HepG2 (cell line): Measurements from ENCODE around the gene SECTM1. TPM values are rescaled to one million over a fixed set of nuclear protein-coding genes. Genes with fewer than 3 reads are reported as not detected.

Experiments
- ATAC-seq: fragments of 200-7000 bp; cut with Tn5 transposase; 3 replicates; pipeline ENCODE4 v1.9.1; 2020; ENCODE audit warnings: mild to moderate bottlenecking, moderate library complexity
- BruUV-seq: library from RNA; stranded (reverse); fragments of 400-500 nt; replicated peaks from 2 replicates; lab custom pipeline; 2021; lab: Mats Ljungman, UMichigan
- CTCF ChIA-PET: fragments of 300-600 bp; formaldehyde crosslinking; extraction: SDS; loops from one replicate; lab custom pipeline; 2021; ENCODE audit warnings: low total read pairs, inconsistent platforms, low intra/inter-chr PET ratio; lab: Yijun Ruan, JAX
- POLR2A ChIA-PET: fragments of 350-600 bp; sonication (Branson Sonifier 250); formaldehyde crosslinking; loops from one replicate; lab custom pipeline; 2020; ENCODE audit warnings: antibody characterized with exemption, inconsistent platforms; lab: Yijun Ruan, JAX
- DNase-seq: peaks from one replicate; pipeline ENCODE4 v3.0.0-alpha.2; 2015; ENCODE audit warnings: low spot score
- FAIRE-seq: peaks from 3 replicates; lab custom pipeline; 2011; peaks lifted over from hg19 to GRCh38; lab: Jason Lieb, UNC
- H2AFZ ChIP-seq: one replicate; pipeline ENCODE4 v1.6.1; 2011; ENCODE audit warnings: low read length, inconsistent platforms
- H3K27ac ChIP-seq: fragments of 300-600 bp; 3 replicates; pipeline ENCODE4 v1.8.0; 2011; ENCODE audit warnings: mixed run types, mild to moderate bottlenecking, mixed read lengths, low read length, inconsistent platforms; ENCODE audit not compliant: insufficient read depth; ENCODE audit errors: extremely low read length
- H3K27me3 ChIP-seq, 2 experiments: fragments of 200-600 bp in 1 of 2; 2 replicates in 1 of 2; 3 replicates in 1 of 2; pipeline versions ENCODE4 v1.6.0 to v1.8.0; 2011; ENCODE audit warnings: low read length in 2 of 2, mild to moderate bottlenecking in 2 of 2, moderate library complexity in 2 of 2, inconsistent platforms in 1 of 2; ENCODE audit not compliant: insufficient read depth in 2 of 2, control insufficient read depth in 1 of 2
- H3K36me3 ChIP-seq, 2 experiments: fragments of 200-600 bp in 1 of 2; replicated peaks in 1 of 2; 2 replicates in 1 of 2; 3 replicates in 1 of 2; pipeline versions ENCODE4 v1.5.1 to v1.8.0; 2011; ENCODE audit warnings: low read length in 2 of 2, inconsistent platforms in 1 of 2; ENCODE audit not compliant: insufficient read depth in 2 of 2, control insufficient read depth in 1 of 2
- H3K4me1 ChIP-seq: 2 replicates; pipeline ENCODE4 v1.5.1; 2012; ENCODE audit warnings: low read length, inconsistent platforms; ENCODE audit not compliant: insufficient read depth
- H3K4me2 ChIP-seq: 2 replicates; pipeline ENCODE4 v1.6.0; 2011; ENCODE audit warnings: low read depth, low read length, inconsistent platforms
- H3K4me3 ChIP-seq, 3 experiments: fragments of 200-600 bp in 1 of 3; sonication (generic), shearing (Covaris generic) in 1 of 3; replicated peaks in 1 of 3; 2 replicates each; pipeline ENCODE4 v1.5.1; 2011 to 2016; ENCODE audit warnings: low read length in 3 of 3, inconsistent platforms in 2 of 3, low read depth in 2 of 3, mild to moderate bottlenecking in 2 of 3, control low read depth in 1 of 3, mixed read lengths in 1 of 3; ENCODE audit not compliant: insufficient read depth in 1 of 3
- H3K79me2 ChIP-seq: one replicate; pipeline ENCODE4 v1.6.1; 2011; ENCODE audit warnings: low read length, inconsistent platforms; ENCODE audit not compliant: insufficient read depth
- H3K9ac ChIP-seq: 2 replicates; pipeline ENCODE4 v1.6.0; 2011; ENCODE audit warnings: mild to moderate bottlenecking, low read depth, low read length, inconsistent platforms; ENCODE audit not compliant: insufficient read depth
- H3K9me3 ChIP-seq: 2 replicates; pipeline ENCODE4 v1.5.1; 2012; ENCODE audit warnings: mild to moderate bottlenecking, low read length
- H4K20me1 ChIP-seq: 2 replicates; pipeline ENCODE4 v1.6.0; 2011; ENCODE audit warnings: inconsistent platforms, mild to moderate bottlenecking, low read length, moderate library complexity; ENCODE audit not compliant: insufficient read depth
- AGO1 ChIP-seq: fragments of 200-400 bp; formaldehyde crosslinking; IDR thresholded peaks from 2 replicates; pipeline ENCODE4 v1.6.1; 2017; ENCODE audit warnings: mild to moderate bottlenecking, low read depth, low read length, moderate library complexity; ENCODE audit not compliant: poor library complexity, severe bottlenecking
- AGO2 ChIP-seq: fragments of 200-400 bp; formaldehyde crosslinking; optimal IDR thresholded peaks from 2 replicates; pipeline ENCODE3; 2017; ENCODE audit warnings: mild to moderate bottlenecking, low read depth, low read length, moderate library complexity
- BRF2 ChIP-seq: sonication (generic); formaldehyde crosslinking; IDR thresholded peaks from 2 replicates; pipeline ENCODE4 v1.8.1; 2022; ENCODE audit warnings: mild to moderate bottlenecking, missing genetic modification reagents
- EEA1 ChIP-seq: sonication (generic); formaldehyde crosslinking; IDR thresholded peaks from 2 replicates; pipeline ENCODE4 v1.5.1; 2020; ENCODE audit warnings: mild to moderate bottlenecking, missing genetic modification reagents, borderline replicate concordance
- IRF1 ChIP-seq: sonication (generic); formaldehyde crosslinking; IDR thresholded peaks from 2 replicates; pipeline ENCODE4 v1.4.0; 2020; ENCODE audit warnings: low read depth, mild to moderate bottlenecking, missing genetic modification reagents
- KAT2B ChIP-seq: fragments of 150-350 bp; IDR thresholded peaks from 2 replicates; pipeline ENCODE4 v1.6.1; 2014; ENCODE audit warnings: low read depth, low read length, borderline replicate concordance
- NFYB ChIP-seq: sonication (generic); formaldehyde crosslinking; IDR thresholded peaks from 2 replicates; pipeline ENCODE4 v1.4.0; 2020; ENCODE audit warnings: missing genetic modification reagents
- PAF1 ChIP-seq: IDR thresholded peaks from 2 replicates; pipeline ENCODE4 v1.6.1; 2016; ENCODE audit warnings: missing genetic modification reagents, missing compliant biosample characterization
- PCBP1 ChIP-seq: fragments of 200-400 bp; formaldehyde crosslinking; IDR thresholded peaks from 2 replicates; pipeline ENCODE4 v1.6.1; 2017; ENCODE audit warnings: mild to moderate bottlenecking, low read depth, low read length, borderline replicate concordance
- RBFOX2 ChIP-seq: fragments of 200-400 bp; formaldehyde crosslinking; IDR thresholded peaks from 2 replicates; pipeline ENCODE4 v1.6.1; 2017; ENCODE audit warnings: low read depth, mild to moderate bottlenecking, low read length
- SAFB2 ChIP-seq: sonication (generic); formaldehyde crosslinking; IDR thresholded peaks from 2 replicates; pipeline ENCODE4 v1.5.1; 2020; ENCODE audit warnings: missing genetic modification reagents, low read depth, mild to moderate bottlenecking, borderline replicate concordance
- SKI ChIP-seq: fragments of 450-650 bp; IDR thresholded peaks from one replicate; pipeline ENCODE4 v1.6.1; 2018; ENCODE audit warnings: mild to moderate bottlenecking; ENCODE audit not compliant: partially characterized antibody
- TBX3 ChIP-seq: fragments of 450-650 bp; IDR thresholded peaks from 2 replicates; pipeline ENCODE4 v1.6.1; 2017; ENCODE audit warnings: antibody characterized with exemption, mild to moderate bottlenecking, inconsistent platforms, borderline replicate concordance
- ZNF260 ChIP-seq: sonication (generic); formaldehyde crosslinking; IDR thresholded peaks from 2 replicates; pipeline ENCODE4 v1.4.0; 2020; ENCODE audit warnings: missing genetic modification reagents, low read depth, mild to moderate bottlenecking, borderline replicate concordance
- ZNF333 ChIP-seq: sonication (generic); formaldehyde crosslinking; IDR thresholded peaks from 2 replicates; pipeline ENCODE4 v1.4.0; 2020; ENCODE audit warnings: mild to moderate bottlenecking, missing genetic modification reagents, borderline replicate concordance
- ZNF558 ChIP-seq: sonication (generic); formaldehyde crosslinking; IDR thresholded peaks from 2 replicates; pipeline ENCODE4 v1.9.0; 2022; ENCODE audit warnings: mild to moderate bottlenecking, missing genetic modification reagents, borderline replicate concordance
- ZNF607 ChIP-seq: sonication (generic); formaldehyde crosslinking; IDR thresholded peaks from 2 replicates; pipeline ENCODE4 v1.5.1; 2020; ENCODE audit warnings: missing genetic modification reagents, mild to moderate bottlenecking, borderline replicate concordance
- WGBS: methylation state at CpG from one replicate; pipeline ENCODE4 v1.1.6; 2017; ENCODE audit warnings: low lambda C conversion rate; 5-methylcytosine and 5-hydroxymethylcytosine counted together
- in situ Hi-C: cut with HindIII; loops from 2 replicates; pipeline ENCODE4 v1.10.0; 2017; ENCODE audit warnings: low pct_unique_long_range_greater_than_20kb; ENCODE audit not compliant: extremely low pct_ligation_motif_present
- intact Hi-C: fragments of 100-400 bp; cut with micrococcal nuclease; formaldehyde crosslinking; loops from one replicate; pipeline ENCODE4 v1.10.0; 2022; ENCODE audit not compliant: unreplicated experiment
- polyA plus RNA-seq, 8 experiments: library from polyadenylated mRNA; depleted of rRNA in 3 of 8; stranded (reverse) in 7 of 8; unstranded in 1 of 8; fragments of >200 nt; fragmentation: Illumina TruSeq in 4 of 8; extraction: Trizol in 4 of 8; gene quantifications; 2 replicates each; pipeline versions ENCODE4 v1.2.1 to v1.2.3, GENCODE V29; 2011 to 2016; ENCODE audit warnings: low read depth in 4 of 8, missing spikeins in 1 of 8, mixed read lengths in 1 of 8; ENCODE audit not compliant: insufficient read depth in 1 of 8
- total RNA-seq, 5 experiments: library from RNA; depleted of rRNA; stranded (reverse); fragments of >200 nt; fragmentation: Illumina TruSeq; extraction: Trizol; gene quantifications; 2 replicates each; pipeline ENCODE4 v1.2.3, GENCODE V29; 2016; ENCODE audit warnings: low read depth in 1 of 5
- TF ChIP-seq, protein P1 (sequence below): sonication (generic); formaldehyde crosslinking; IDR thresholded peaks from 2 replicates; pipeline ENCODE4 v1.8.0; 2022; ENCODE audit warnings: mild to moderate bottlenecking, missing genetic modification reagents

Gene SECTM1
- total and polyA plus RNA-seq, 2 of the 13 experiments (the other 11 are each of a cell fraction or from before 2014, with no cell fraction given), result 3.5 to 5.3 TPM

DNA sequence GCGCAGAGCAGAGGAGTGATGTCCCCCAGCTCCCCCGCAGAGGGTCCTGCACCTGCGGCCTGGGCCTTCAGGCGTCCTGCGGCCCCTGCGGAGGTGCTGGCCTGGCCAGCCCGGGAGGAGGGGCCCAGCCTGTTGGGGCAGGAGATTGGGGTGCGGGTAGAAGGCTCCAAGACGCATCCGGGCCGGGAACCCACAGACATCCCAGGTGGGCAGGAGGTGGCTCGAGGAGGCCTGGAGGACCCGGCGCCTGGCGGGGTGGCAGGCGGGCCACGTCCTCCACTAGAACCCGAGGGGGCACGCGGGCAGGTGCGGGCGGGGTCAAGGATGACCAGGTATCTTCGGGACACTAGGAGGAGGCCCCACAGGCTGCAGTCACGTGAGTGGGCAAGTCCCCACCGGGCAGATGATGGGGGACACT, 647 bp upstream of the SECTM1 start:
- ATAC-seq (no peak), DNase-seq (no peak), FAIRE-seq (no peak)
- Histone ChIP-seq H3K4me3 (no peak overlapping the region), H3K27ac (peak overlapping the region; percentile 38), H3K9ac (no peak overlapping the region), H4K20me1 (no peaks in the 10 kb centered on the region), H2AFZ (no peak overlapping the region), H3K9me3 (no peaks in the 10 kb centered on the region), H3K4me1 (peaks cover 89% of the 10 kb centered on the region), H3K79me2 (peaks cover 3% of the 10 kb centered on the region), H3K27me3 (no peaks in the 10 kb centered on the region), H3K4me2 (peak overlapping the region; percentile 71), H3K36me3 (no peaks in the 10 kb centered on the region)
- ChIA-PET CTCF (no interaction called here), POLR2A (interaction anchor here (5.3 to 20.8 kb wide), 2 partner anchors 12 to 34 kb away, joined by 44 to 270 read pairs; no protein-coding TSS in a partner anchor)
- TF ChIP-seq AGO1 (peak; percentile 81), EEA1 (CRISPR knock-in tag) (0 out of 2 replicates have a peak, but pooled peaks have one; percentile 16), SKI (no peak), KAT2B (no peak), AGO2 (peak; percentile 74), ZNF333 (CRISPR knock-in tag) (no peak), TBX3 (no peak), ZNF607 (CRISPR knock-in tag) (no peak), NFYB (no peak), ZNF260 (CRISPR knock-in tag) (no peak), IRF1 (no peak), PAF1 (CRISPR knock-in tag) (no peak), BRF2 (CRISPR knock-in tag) (no peak), ZNF558 (no peak), RBFOX2 (peak; percentile 53), SAFB2 (CRISPR knock-in tag) (no peak), PCBP1 (0 out of 2 replicates have a peak, but pooled peaks have one; percentile 47)
- TF ChIP-seq, protein P1, sequence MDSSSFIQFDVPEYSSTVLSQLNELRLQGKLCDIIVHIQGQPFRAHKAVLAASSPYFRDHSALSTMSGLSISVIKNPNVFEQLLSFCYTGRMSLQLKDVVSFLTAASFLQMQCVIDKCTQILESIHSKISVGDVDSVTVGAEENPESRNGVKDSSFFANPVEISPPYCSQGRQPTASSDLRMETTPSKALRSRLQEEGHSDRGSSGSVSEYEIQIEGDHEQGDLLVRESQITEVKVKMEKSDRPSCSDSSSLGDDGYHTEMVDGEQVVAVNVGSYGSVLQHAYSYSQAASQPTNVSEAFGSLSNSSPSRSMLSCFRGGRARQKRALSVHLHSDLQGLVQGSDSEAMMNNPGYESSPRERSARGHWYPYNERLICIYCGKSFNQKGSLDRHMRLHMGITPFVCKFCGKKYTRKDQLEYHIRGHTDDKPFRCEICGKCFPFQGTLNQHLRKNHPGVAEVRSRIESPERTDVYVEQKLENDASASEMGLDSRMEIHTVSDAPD, result no peak
- in situ Hi-C loops, result no loop called here
- WGBS, result 94% methylated on average over 24 of the region's 25 CpGs
- intact Hi-C loops, result loop anchor here (10.0 kb wide), 1 partner anchor 181 kb away; the partner anchor contains the start of gene FOXK2
- BruUV-seq, result no TSS peak
